H1 (cell line): ENCODE results near the gene TAF4. TPM values are rescaled to one million over a fixed set of nuclear protein-coding genes. Genes with fewer than 3 reads are reported as not detected.

Source experiments
- CTCF ChIA-PET: fragments of 300-600 bp; sonication (Branson Sonifier 250); formaldehyde crosslinking; loops from one replicate; lab custom pipeline; 2021; ENCODE audit not compliant: partially characterized antibody; lab: Charles Lee
- POLR2A ChIA-PET: fragments of 300-600 bp; sonication (Branson Sonifier 250); formaldehyde crosslinking; loops from one replicate; lab custom pipeline; 2021; ENCODE audit warnings: inconsistent platforms; ENCODE audit not compliant: partially characterized antibody; lab: Charles Lee
- DNase-seq, 2 experiments: peaks; one replicate each; pipeline versions ENCODE4 v3.0.0 to v3.0.0-alpha.2; 2010 to 2022; ENCODE audit warnings: low spot score in 2 of 2, low read depth in 1 of 2, mixed read lengths in 1 of 2
- FAIRE-seq: peaks from 2 replicates; lab custom pipeline; 2011; peaks lifted over from hg19 to GRCh38; lab: Jason Lieb, UNC
- H2AFZ ChIP-seq: 2 replicates; pipeline ENCODE4 v1.8.1; 2012; ENCODE audit warnings: low read length, inconsistent platforms
- H2AK5ac ChIP-seq: 2 replicates; pipeline ENCODE4 v1.6.1; 2013; ENCODE audit warnings: low read depth, low read length
- H2BK120ac ChIP-seq: replicated peaks from 2 replicates; pipeline ENCODE3; 2013; ENCODE audit warnings: low read depth, low read length, inconsistent platforms
- H2BK12ac ChIP-seq: 2 replicates; pipeline ENCODE4 v1.6.1; 2013; ENCODE audit warnings: low read depth, low read length
- H2BK15ac ChIP-seq: 2 replicates; pipeline ENCODE4 v1.6.1; 2013; ENCODE audit warnings: low read length
- H2BK20ac ChIP-seq: 2 replicates; pipeline ENCODE4 v1.6.1; 2013; ENCODE audit warnings: low read length
- H2BK5ac ChIP-seq: 2 replicates; pipeline ENCODE4 v1.6.1; 2013; ENCODE audit warnings: low read depth, low read length
- H3K14ac ChIP-seq: 2 replicates; pipeline ENCODE4 v1.6.1; 2013; ENCODE audit warnings: inconsistent platforms; ENCODE audit not compliant: insufficient read length
- H3K18ac ChIP-seq: 2 replicates; pipeline ENCODE4 v1.6.1; 2013; ENCODE audit warnings: low read length; ENCODE audit errors: extremely low read depth
- H3K23ac ChIP-seq: 2 replicates; pipeline ENCODE4 v1.6.1; 2013; ENCODE audit warnings: inconsistent platforms; ENCODE audit not compliant: insufficient read length
- H3K23me2 ChIP-seq: 2 replicates; pipeline ENCODE4 v1.6.1; 2013; ENCODE audit warnings: low read depth, low read length
- H3K27ac ChIP-seq: 2 replicates; pipeline ENCODE4 v1.6.1; 2011; ENCODE audit warnings: low read depth, low read length, inconsistent platforms
- H3K27me3 ChIP-seq, 4 experiments: replicated peaks in 1 of 4; 1 replicate in 1 of 4; 2 replicates in 3 of 4; pipeline versions ENCODE4 v1.6.1 to v1.8.1; 2011 to 2013; ENCODE audit warnings: low read length in 3 of 4, mild to moderate bottlenecking in 3 of 4, inconsistent platforms in 2 of 4, mixed read lengths in 2 of 4, moderate library complexity in 1 of 4; ENCODE audit not compliant: control insufficient read depth in 3 of 4, insufficient read depth in 3 of 4; ENCODE audit errors: extremely low read depth in 1 of 4
- H3K36me3 ChIP-seq, 4 experiments: 2 replicates each; pipeline versions ENCODE4 v1.6.1 to v1.8.1; 2011 to 2013; ENCODE audit warnings: mild to moderate bottlenecking in 4 of 4, low read length in 3 of 4, moderate library complexity in 2 of 4, control low read depth in 1 of 4, inconsistent platforms in 1 of 4; ENCODE audit not compliant: insufficient read depth in 4 of 4, control insufficient read depth in 2 of 4
- H3K4ac ChIP-seq: replicated peaks from 2 replicates; pipeline ENCODE3; 2013; ENCODE audit warnings: low read length, low read depth, mixed read lengths, inconsistent platforms; ENCODE audit not compliant: insufficient read length
- H3K4me1 ChIP-seq, 4 experiments: replicated peaks in 1 of 4; 1 replicate in 1 of 4; 2 replicates in 3 of 4; pipeline versions ENCODE4 v1.6.1 to v1.8.1; 2011 to 2013; ENCODE audit warnings: low read length in 3 of 4, inconsistent platforms in 2 of 4, mixed read lengths in 1 of 4; ENCODE audit not compliant: insufficient read depth in 4 of 4, control insufficient read depth in 3 of 4
- H3K4me2 ChIP-seq, 2 experiments: 2 replicates each; pipeline versions ENCODE4 v1.6.1 to v1.8.1; 2011 to 2013; ENCODE audit warnings: low read depth in 2 of 2, low read length in 2 of 2, control low read depth in 1 of 2, inconsistent platforms in 1 of 2, mild to moderate bottlenecking in 1 of 2; ENCODE audit not compliant: insufficient read depth in 1 of 2
- H3K4me3 ChIP-seq, 4 experiments: fragments of 200-600, 300-600 bp in 1 of 4; sonication (generic), shearing (Covaris generic), sonication (Bioruptor Twin) in 1 of 4; 2 replicates each; pipeline versions ENCODE4 v1.5.1 to v1.8.1; 2011 to 2016; ENCODE audit warnings: low read length in 4 of 4, low read depth in 3 of 4, control low read depth in 2 of 4, inconsistent platforms in 2 of 4, mild to moderate bottlenecking in 2 of 4, mixed read lengths in 1 of 4, moderate library complexity in 1 of 4; ENCODE audit not compliant: insufficient read depth in 2 of 4; ENCODE audit errors: extremely low read depth in 1 of 4
- H3K56ac ChIP-seq: replicated peaks from 2 replicates; pipeline ENCODE3; 2013; ENCODE audit warnings: low read depth, mild to moderate bottlenecking, mixed read lengths, low read length, inconsistent platforms; ENCODE audit not compliant: insufficient read length
- H3K79me1 ChIP-seq: 2 replicates; pipeline ENCODE4 v1.6.1; 2013; ENCODE audit warnings: low read depth, low read length, control low read depth
- H3K79me2 ChIP-seq, 2 experiments: 2 replicates each; pipeline versions ENCODE4 v1.6.1 to v1.8.1; 2012 to 2013; ENCODE audit warnings: low read length in 2 of 2, mild to moderate bottlenecking in 2 of 2, inconsistent platforms in 1 of 2; ENCODE audit not compliant: insufficient read depth in 2 of 2, control insufficient read depth in 1 of 2
- H3K9ac ChIP-seq, 4 experiments: replicated peaks in 1 of 4; 1 replicate in 1 of 4; 2 replicates in 3 of 4; pipeline versions ENCODE4 v1.6.1 to v1.8.1; 2011 to 2013; ENCODE audit warnings: low read depth in 3 of 4, low read length in 3 of 4, control low read depth in 2 of 4, mild to moderate bottlenecking in 2 of 4, moderate library complexity in 2 of 4, inconsistent platforms in 1 of 4; ENCODE audit errors: extremely low read depth in 1 of 4
- H3K9me3 ChIP-seq, 2 experiments: 2 replicates each; pipeline versions ENCODE4 v1.6.1 to v1.8.1; 2012 to 2013; ENCODE audit warnings: mild to moderate bottlenecking in 2 of 2, moderate library complexity in 2 of 2, control low read depth in 1 of 2, inconsistent platforms in 1 of 2, low read depth in 1 of 2, low read length in 1 of 2, mixed read lengths in 1 of 2; ENCODE audit not compliant: insufficient read depth in 2 of 2
- H4K20me1 ChIP-seq, 2 experiments: replicated peaks in 1 of 2; 2 replicates each; pipeline versions ENCODE3 to v1.8.1; 2011 to 2013; ENCODE audit warnings: inconsistent platforms in 2 of 2, low read length in 2 of 2, mild to moderate bottlenecking in 1 of 2; ENCODE audit not compliant: insufficient read depth in 2 of 2, control insufficient read depth in 1 of 2
- H4K5ac ChIP-seq: 2 replicates; pipeline ENCODE4 v1.6.1; 2013; ENCODE audit warnings: low read length, low read depth, mixed read lengths, inconsistent platforms; ENCODE audit not compliant: insufficient read length
- H4K8ac ChIP-seq: 2 replicates; pipeline ENCODE4 v1.8.0; 2013; ENCODE audit warnings: mild to moderate bottlenecking, moderate library complexity, low read length, inconsistent platforms; ENCODE audit not compliant: insufficient read depth; ENCODE audit errors: extremely low read depth
- H4K91ac ChIP-seq: replicated peaks from 2 replicates; pipeline ENCODE3; 2013; ENCODE audit warnings: low read length, mixed read lengths, inconsistent platforms; ENCODE audit not compliant: insufficient read length
- BCL11A ChIP-seq, 2 experiments: IDR thresholded peaks; one replicate each; pipeline ENCODE4 v1.6.1; 2011; ENCODE audit warnings: low read depth in 2 of 2, low read length in 2 of 2, mild to moderate bottlenecking in 2 of 2
- EGR1 ChIP-seq: IDR thresholded peaks from 2 replicates; pipeline ENCODE4 v1.6.1; 2011; ENCODE audit warnings: low read depth, low read length, borderline replicate concordance
- EZH2 ChIP-seq: fragments of 200-600 bp; sonication (generic); IDR thresholded peaks from 2 replicates; pipeline ENCODE4 v1.7.1; 2012; ENCODE audit warnings: low read depth, mild to moderate bottlenecking, moderate library complexity, low read length, inconsistent platforms; ENCODE audit not compliant: severe bottlenecking
- HDAC6 ChIP-seq: IDR thresholded peaks from one replicate; pipeline ENCODE4 v1.7.1; 2012; ENCODE audit warnings: low read depth, mild to moderate bottlenecking, inconsistent platforms, low read length, moderate library complexity
- MAFK ChIP-seq: IDR thresholded peaks from 2 replicates; pipeline ENCODE4 v1.6.1; 2012; ENCODE audit warnings: low read depth, mild to moderate bottlenecking, improper control_type of control experiment, low read length
- SIN3A ChIP-seq, 2 experiments: IDR thresholded peaks in 1 of 2; conservative IDR thresholded peaks in 1 of 2; 2 replicates each; pipeline ENCODE4 v1.6.1; 2011 to 2012; ENCODE audit warnings: low read length in 2 of 2, improper control_type of control experiment in 1 of 2, low read depth in 1 of 2, mild to moderate bottlenecking in 1 of 2
- ZNF274 ChIP-seq: IDR thresholded peaks from 2 replicates; pipeline ENCODE4 v1.7.0; 2012; ENCODE audit warnings: low read length, borderline replicate concordance; ENCODE audit errors: extremely low read depth
- WGBS, 2 experiments: shearing (Covaris generic) in 1 of 2; methylation state at CpG; one replicate each; pipeline versions ENCODE4 v1.1.6 to v1.1.7; 2013 to 2015; ENCODE audit warnings: low lambda C conversion rate in 2 of 2, mixed read lengths in 2 of 2, inconsistent platforms in 1 of 2, low coverage in 1 of 2, missing lambda C conversion rate in 1 of 2; ENCODE audit not compliant: insufficient replicate concordance in 2 of 2, insufficient coverage in 1 of 2, insufficient read length in 1 of 2; ENCODE audit errors: extremely low coverage in 1 of 2, missing lambda C conversion rate in 1 of 2; 5-methylcytosine and 5-hydroxymethylcytosine counted together
- polyA plus RNA-seq, 7 experiments: library from polyadenylated mRNA; depleted of rRNA in 3 of 7; stranded (reverse) in 5 of 7; unstranded in 2 of 7; fragments of >200 nt in 5 of 7; fragments of 200-250 nt in 2 of 7; gene quantifications; 1 replicate in 5 of 7; 2 replicates in 1 of 7; 4 replicates in 1 of 7; pipeline versions ENCODE4 v1.2.1 to v1.2.3, GENCODE V29; 2011 to 2013; ENCODE audit warnings: missing spikeins in 2 of 7, mixed read lengths in 2 of 7
- total RNA-seq: library from RNA; stranded (reverse); fragmentation: NEBNext Ultra II Directional; extraction: Animal tissue kit (Norgen Biotek cat#: 25700); gene quantifications from 2 replicates; pipeline ENCODE4 v1.2.1, GENCODE V29; 2021
- TF ChIP-seq, protein P1 (sequence below): IDR thresholded peaks from 2 replicates; pipeline ENCODE4 v1.6.1; 2011; ENCODE audit warnings: low read length, improper control_type of control experiment
- TF ChIP-seq, protein P2 (sequence below): IDR thresholded peaks from 2 replicates; pipeline ENCODE4 v1.6.1; 2012; ENCODE audit warnings: low read length, inconsistent platforms

Gene TAF4
- total and polyA plus RNA-seq, 2 of the 8 experiments (the other 6 are each of a cell fraction or from before 2014, with no cell fraction given), result 16.0 to 30.1 TPM

DNA sequence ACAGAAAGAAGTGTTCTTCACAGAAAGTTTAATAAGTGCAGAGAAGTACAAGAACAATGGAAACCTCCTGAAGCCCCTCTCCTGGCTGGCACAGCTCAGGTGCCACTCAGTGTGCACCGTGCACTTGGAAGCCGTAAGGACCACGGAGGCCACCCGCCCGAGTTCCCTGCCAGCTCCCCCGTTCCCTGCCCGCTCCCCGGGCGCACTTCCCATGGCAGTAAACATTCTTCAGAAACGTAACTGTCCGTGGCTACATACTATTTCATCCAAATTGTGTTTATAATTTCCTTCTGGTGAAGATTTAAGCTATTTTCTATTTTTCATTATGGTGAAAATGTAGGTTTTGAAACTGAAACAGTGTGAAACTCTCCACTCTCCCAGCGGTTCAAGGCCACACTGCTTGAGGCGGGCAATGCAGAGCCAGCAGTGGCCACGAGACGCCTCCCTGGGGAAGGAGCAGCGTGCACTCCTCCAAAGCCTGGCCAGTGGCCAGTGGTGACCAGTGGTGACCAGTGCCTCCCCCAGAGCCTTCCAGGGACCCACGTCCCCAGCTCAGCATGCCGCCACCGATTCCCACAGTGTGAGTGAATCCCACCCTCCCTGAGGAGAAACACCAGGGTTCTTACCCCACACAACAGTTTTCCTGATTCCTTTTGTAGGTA is 46.4 kb downstream of the TAF4 start:
- Histone ChIP-seq H3K27me3 (no peaks in the 10 kb centered on the region), H3K56ac (no peak overlapping the region), H3K79me2 (peaks cover 29 to 92% of the 10 kb centered on the region in 2 experiments), H3K23ac (no peak overlapping the region), H2BK120ac (no peak overlapping the region), H3K4me3 (no peak overlapping the region), H2BK5ac (no peak overlapping the region; the same call in 1 of the 2 replicates), H3K4me2 (no peak overlapping the region), H2AFZ (no peak overlapping the region), H3K9me3 (no peaks in the 10 kb centered on the region), H2BK20ac (no peak overlapping the region), H3K27ac (no peak overlapping the region), H3K23me2 (no peaks in the 10 kb centered on the region), H2BK12ac (no peak overlapping the region), H3K14ac (no peak overlapping the region), H3K4ac (no peak overlapping the region), H2BK15ac (no peak overlapping the region), H2AK5ac (no peak overlapping the region), H3K36me3 (no peaks in the 10 kb centered on the region), H4K91ac (no peak overlapping the region), H4K20me1 (peaks cover 20 to 35% of the 10 kb centered on the region in 2 experiments), H4K5ac (no peak overlapping the region), H4K8ac (peak overlapping the region; percentile 71; the same call in 1 of the 2 replicates), H3K18ac (no peak overlapping the region; the same call in 1 of the 2 replicates), H3K4me1 (peaks cover 0 to 8% (median 2%) of the 10 kb centered on the region in 4 experiments; a peak in 4 of 7 replicates), H3K9ac (no peak overlapping the region), H3K79me1 (peaks cover 43% of the 10 kb centered on the region)
- no peak for DNase-seq
- no peak for FAIRE-seq
- WGBS, 2 experiments, result 91% methylated on average over 19 of the region's 19 CpGs; no CpG with 5 or more reads in 1 of the 2 experiments
- POLR2A ChIA-PET, result interaction anchor here (1.0 to 1.9 kb wide), 3 partner anchors 8 to 105 kb away, joined by 3 to 6 read pairs (median 3); no protein-coding TSS in a partner anchor
- CTCF ChIA-PET, result interaction anchor here (0.9 to 4.3 kb wide), 6 partner anchors 8 to 137 kb away, joined by 3 to 22 read pairs (median 4); no protein-coding TSS in a partner anchor
- TF ChIP-seq MAFK (no peak), BCL11A (IDR thresholded peaks at IDR 0.05; ENCODE audit: low read depth in 2 of 2, low read length in 2 of 2) (no peak), EGR1 (no peak), ZNF274 (no peak), SIN3A (conservative IDR thresholded peaks at IDR 0.05 in 1 of 2, IDR thresholded peaks at IDR 0.05 in 1 of 2; ENCODE audit: low read depth in 1 of 2, low read length in 2 of 2) (no peak), HDAC6 (no peak), EZH2 (no peak)
- TF ChIP-seq, protein P1, sequence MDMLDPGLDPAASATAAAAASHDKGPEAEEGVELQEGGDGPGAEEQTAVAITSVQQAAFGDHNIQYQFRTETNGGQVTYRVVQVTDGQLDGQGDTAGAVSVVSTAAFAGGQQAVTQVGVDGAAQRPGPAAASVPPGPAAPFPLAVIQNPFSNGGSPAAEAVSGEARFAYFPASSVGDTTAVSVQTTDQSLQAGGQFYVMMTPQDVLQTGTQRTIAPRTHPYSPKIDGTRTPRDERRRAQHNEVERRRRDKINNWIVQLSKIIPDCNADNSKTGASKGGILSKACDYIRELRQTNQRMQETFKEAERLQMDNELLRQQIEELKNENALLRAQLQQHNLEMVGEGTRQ, result no peak
- TF ChIP-seq, protein P2, sequence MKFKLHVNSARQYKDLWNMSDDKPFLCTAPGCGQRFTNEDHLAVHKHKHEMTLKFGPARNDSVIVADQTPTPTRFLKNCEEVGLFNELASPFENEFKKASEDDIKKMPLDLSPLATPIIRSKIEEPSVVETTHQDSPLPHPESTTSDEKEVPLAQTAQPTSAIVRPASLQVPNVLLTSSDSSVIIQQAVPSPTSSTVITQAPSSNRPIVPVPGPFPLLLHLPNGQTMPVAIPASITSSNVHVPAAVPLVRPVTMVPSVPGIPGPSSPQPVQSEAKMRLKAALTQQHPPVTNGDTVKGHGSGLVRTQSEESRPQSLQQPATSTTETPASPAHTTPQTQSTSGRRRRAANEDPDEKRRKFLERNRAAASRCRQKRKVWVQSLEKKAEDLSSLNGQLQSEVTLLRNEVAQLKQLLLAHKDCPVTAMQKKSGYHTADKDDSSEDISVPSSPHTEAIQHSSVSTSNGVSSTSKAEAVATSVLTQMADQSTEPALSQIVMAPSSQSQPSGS, result no peak
